Endodermal cell (in vitro differentiated cells): ENCODE data around the gene STAM. TPM values are rescaled to one million over a fixed set of nuclear protein-coding genes. Genes with fewer than 3 reads are reported as not detected.

Source experiments
- DNase-seq: peaks from one replicate; pipeline ENCODE4 v3.0.0-alpha.2; 2017
- H3K27ac ChIP-seq: 2 replicates; pipeline ENCODE4 v1.5.1; 2013; ENCODE audit warnings: mild to moderate bottlenecking, low read depth, low read length, moderate library complexity
- H3K27me3 ChIP-seq: 2 replicates; pipeline ENCODE4 v1.6.1; 2013; ENCODE audit warnings: mild to moderate bottlenecking, low read length, moderate library complexity; ENCODE audit not compliant: insufficient read depth, control insufficient read depth, poor library complexity, severe bottlenecking
- H3K36me3 ChIP-seq: 2 replicates; pipeline ENCODE4 v1.7.0; 2013; ENCODE audit warnings: mild to moderate bottlenecking, low read length, moderate library complexity; ENCODE audit not compliant: control insufficient read depth, insufficient read depth
- H3K4me1 ChIP-seq: one replicate; pipeline ENCODE4 v1.7.0; 2013; ENCODE audit warnings: low read length; ENCODE audit not compliant: control insufficient read depth, insufficient read depth
- H3K4me3 ChIP-seq: 2 replicates; pipeline ENCODE4 v1.5.1; 2013; ENCODE audit warnings: mild to moderate bottlenecking, low read length, moderate library complexity
- H3K9ac ChIP-seq: 2 replicates; pipeline ENCODE4 v1.6.1; 2013; ENCODE audit warnings: mild to moderate bottlenecking, low read length, moderate library complexity; ENCODE audit not compliant: poor library complexity, severe bottlenecking; ENCODE audit errors: extremely low read depth
- H3K9me3 ChIP-seq: 2 replicates; pipeline ENCODE4 v1.6.1; 2013; ENCODE audit warnings: mild to moderate bottlenecking, low read length, moderate library complexity; ENCODE audit not compliant: control insufficient read depth
- H3K27ac Mint-ChIP-seq: 2 replicates; pipeline ENCODE4 v1.8.0; 2020; ENCODE audit warnings: mixed read lengths
- H3K27me3 Mint-ChIP-seq: 2 replicates; pipeline ENCODE4 v1.8.0; 2021; ENCODE audit warnings: mild to moderate bottlenecking, mixed read lengths; ENCODE audit not compliant: insufficient read depth
- H3K36me3 Mint-ChIP-seq: 2 replicates; pipeline ENCODE4 v1.8.0; 2020; ENCODE audit warnings: low read depth, mixed read lengths
- H3K4me1 Mint-ChIP-seq: 2 replicates; pipeline ENCODE4 v1.8.0; 2020; ENCODE audit warnings: mixed read lengths
- H3K4me3 Mint-ChIP-seq: 2 replicates; pipeline ENCODE4 v1.8.0; 2020; ENCODE audit warnings: mild to moderate bottlenecking, moderate library complexity, mixed read lengths
- H3K9me3 Mint-ChIP-seq: 2 replicates; pipeline ENCODE4 v1.8.0; 2020; ENCODE audit warnings: mild to moderate bottlenecking, mixed read lengths
- WGBS, 2 experiments: methylation state at CpG; one replicate each; pipeline versions ENCODE4 v1.1.5 to v1.1.7; 2013; ENCODE audit warnings: missing lambda C conversion rate in 2 of 2, mixed read lengths in 1 of 2; ENCODE audit not compliant: insufficient coverage in 1 of 2, insufficient read length in 1 of 2; 5-methylcytosine and 5-hydroxymethylcytosine counted together
- total RNA-seq, 2 donors: library from RNA; stranded (reverse); fragmentation: NEBNext Ultra II Directional in 1 of 2; extraction: Animal tissue kit (Norgen Biotek cat#: 25700) in 1 of 2; gene quantifications; 2 replicates in 1 of 2; 3 replicates in 1 of 2; pipeline ENCODE4 v1.2.1, GENCODE V29; 2021
- TF ChIP-seq, protein P1 (sequence below): fragments of 200-600 bp; sonication (generic); conservative IDR thresholded peaks from 2 replicates; pipeline ENCODE4 v1.5.0; 2021; ENCODE audit warnings: antibody characterized with exemption, mild to moderate bottlenecking

STAM gene
- total RNA-seq, 2 donors from 2014 or later: 26.7 to 30.0 TPM

- Mint-ChIP-seq H3K4me1 (no peaks in the 10 kb centered on the region), H3K9me3 (no peaks in the 10 kb centered on the region), H3K4me3 (no peak overlapping the region), H3K27ac (no peak overlapping the region), H3K27me3 (no peaks in the 10 kb centered on the region), H3K36me3 (no peaks in the 10 kb centered on the region)
- no peak overlapping the region for H3K4me3 ChIP-seq
- H3K9me3 ChIP-seq: no peaks in the 10 kb centered on the region
- no peak for DNase-seq
- 93 to 100% methylated on average over 7 to 10 of the region's 10 CpGs for WGBS, 2 experiments
- no peaks in the 10 kb centered on the region for H3K27me3 ChIP-seq
- H3K9ac ChIP-seq: no peak overlapping the region
- H3K36me3 ChIP-seq: no peaks in the 10 kb centered on the region
- H3K4me1 ChIP-seq: no peaks in the 10 kb centered on the region
- H3K27ac ChIP-seq: no peak overlapping the region
- TF ChIP-seq, protein P1, sequence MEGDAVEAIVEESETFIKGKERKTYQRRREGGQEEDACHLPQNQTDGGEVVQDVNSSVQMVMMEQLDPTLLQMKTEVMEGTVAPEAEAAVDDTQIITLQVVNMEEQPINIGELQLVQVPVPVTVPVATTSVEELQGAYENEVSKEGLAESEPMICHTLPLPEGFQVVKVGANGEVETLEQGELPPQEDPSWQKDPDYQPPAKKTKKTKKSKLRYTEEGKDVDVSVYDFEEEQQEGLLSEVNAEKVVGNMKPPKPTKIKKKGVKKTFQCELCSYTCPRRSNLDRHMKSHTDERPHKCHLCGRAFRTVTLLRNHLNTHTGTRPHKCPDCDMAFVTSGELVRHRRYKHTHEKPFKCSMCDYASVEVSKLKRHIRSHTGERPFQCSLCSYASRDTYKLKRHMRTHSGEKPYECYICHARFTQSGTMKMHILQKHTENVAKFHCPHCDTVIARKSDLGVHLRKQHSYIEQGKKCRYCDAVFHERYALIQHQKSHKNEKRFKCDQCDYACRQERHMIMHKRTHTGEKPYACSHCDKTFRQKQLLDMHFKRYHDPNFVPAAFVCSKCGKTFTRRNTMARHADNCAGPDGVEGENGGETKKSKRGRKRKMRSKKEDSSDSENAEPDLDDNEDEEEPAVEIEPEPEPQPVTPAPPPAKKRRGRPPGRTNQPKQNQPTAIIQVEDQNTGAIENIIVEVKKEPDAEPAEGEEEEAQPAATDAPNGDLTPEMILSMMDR: no peak
These were observed 104.1 kb downstream of the STAM start for GRCh38 chr10:17747883-17748550.

DNA sequence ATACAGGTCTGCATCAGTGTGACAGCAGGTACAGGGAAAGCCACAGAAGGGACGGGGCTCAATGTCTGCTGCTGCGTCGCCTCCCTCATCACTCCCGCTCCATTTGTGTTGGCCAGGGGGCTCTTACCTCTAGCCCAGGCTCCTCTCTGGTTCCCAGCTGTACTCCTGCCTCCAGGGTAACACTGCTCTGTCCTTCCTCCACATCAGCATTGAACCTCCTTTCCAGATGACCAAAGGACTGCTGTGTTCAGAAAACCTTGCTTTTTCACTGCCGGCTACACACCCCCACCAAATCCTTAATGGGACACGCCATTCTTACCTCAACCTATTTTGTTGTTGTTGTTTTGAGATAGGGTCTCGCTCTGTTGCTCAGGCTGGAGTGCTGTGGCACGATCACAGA, 105.9 kb downstream of the STAM start:
- no peaks in the 10 kb centered on the region for H3K9me3 Mint-ChIP-seq

DNA sequence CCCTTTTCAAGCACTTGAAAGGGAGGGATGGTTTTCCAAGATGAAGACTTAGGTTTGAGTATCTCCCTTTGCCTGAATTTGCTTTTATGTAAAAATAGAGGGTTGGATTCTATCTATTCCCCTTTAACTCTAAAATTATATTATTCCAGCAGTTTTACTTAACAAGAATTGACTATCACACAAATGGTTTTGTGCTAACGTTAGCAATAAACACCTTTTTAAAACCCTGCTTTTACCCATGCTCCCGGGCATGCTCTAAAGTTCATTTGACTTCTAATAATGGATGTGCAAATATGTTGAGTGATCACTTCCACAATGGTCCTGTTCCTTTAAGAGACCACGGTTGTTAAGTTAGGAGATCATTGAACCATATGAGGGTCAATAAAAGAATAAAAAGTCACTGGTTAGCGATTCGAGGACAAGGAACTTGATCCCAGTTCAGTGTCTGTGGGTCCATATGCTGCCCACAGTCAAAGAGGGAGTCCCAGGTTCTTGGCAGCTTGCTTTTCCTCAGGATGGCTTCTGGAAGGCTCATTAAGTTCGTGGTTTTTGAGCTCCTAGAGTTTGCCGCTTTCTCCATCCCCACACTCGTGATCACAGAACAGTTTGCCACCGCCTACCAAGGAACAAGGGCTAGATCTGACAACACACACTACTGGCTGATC, 108.0 kb downstream of the STAM start, which contains the start of gene TMEM236:
TSS of gene TMEM236 (plus strand) at position 421 of the 665 bp plus-strand sequence. CDS start at position 516, 95 bp downstream.
- TF ChIP-seq, protein P1: no peak
- no peaks in the 10 kb centered on the region for H3K27me3 ChIP-seq
- H3K27ac Mint-ChIP-seq: no peak within 1 kb of the TSS
- H3K9ac ChIP-seq: no peak within 1 kb of the TSS
- no peak for DNase-seq
- H3K9me3 Mint-ChIP-seq: no peaks in the 10 kb centered on the region
- H3K4me3 Mint-ChIP-seq: no peak within 1 kb of the TSS
- no peak within 1 kb of the TSS for H3K4me3 ChIP-seq
- H3K27ac ChIP-seq: no peak within 1 kb of the TSS
- no peaks in the 10 kb centered on the region for H3K27me3 Mint-ChIP-seq
- no peaks in the 10 kb centered on the region for H3K9me3 ChIP-seq
- H3K4me1 Mint-ChIP-seq: no peaks in the 10 kb centered on the region
- H3K36me3 ChIP-seq: no peaks in the 10 kb centered on the region
- H3K36me3 Mint-ChIP-seq: no peaks in the 10 kb centered on the region
- 91 to 93% methylated on average over 3 to 9 of the region's 9 CpGs for WGBS, 2 experiments
- no peaks in the 10 kb centered on the region for H3K4me1 ChIP-seq

More for the DNA sequence above, 105.9 kb downstream of the STAM start:
- Mint-ChIP-seq H3K36me3 (no peaks in the 10 kb centered on the region), H3K27me3 (no peaks in the 10 kb centered on the region), H3K4me3 (no peak overlapping the region), H3K27ac (no peak overlapping the region), H3K4me1 (no peaks in the 10 kb centered on the region)
- H3K36me3 ChIP-seq: no peaks in the 10 kb centered on the region
- H3K9ac ChIP-seq: no peak overlapping the region
- TF ChIP-seq, protein P1: no peak
- H3K4me3 ChIP-seq: no peak overlapping the region
- 81 to 96% methylated on average over 6 to 8 of the region's 8 CpGs for WGBS, 2 experiments
- H3K27me3 ChIP-seq: no peaks in the 10 kb centered on the region
- H3K4me1 ChIP-seq: no peaks in the 10 kb centered on the region
- H3K9me3 ChIP-seq: no peaks in the 10 kb centered on the region
- H3K27ac ChIP-seq: no peak overlapping the region
- DNase-seq: no peak
